HG03060 (cell line): ENCODE measurements around the gene C10orf53.

ENCODE experiments used
- ATAC-seq: cut with Tn5 transposase; IDR thresholded peaks from one replicate; pipeline ENCODE4 v1.9.1; 2021; ENCODE audit warnings: low read depth, moderate number of reproducible peaks; ENCODE audit not compliant: unreplicated experiment

The C10orf53 gene

GRCh38 chr10:49679480-49679893 lies at the start of gene C10orf53:
C10orf53 (plus strand) TSS chr10:49679651; CDS start chr10:49679698, 47 bp downstream.
- ATAC-seq, result no peak

- no peak for ATAC-seq
Measured at GRCh38 chr10:49631975-49632374, 47.5 kb upstream of the C10orf53 start.

- ATAC-seq, result no peak
Measured at GRCh38 chr10:49632406-49633317, 46.8 kb upstream of the C10orf53 start.

GRCh38 chr10:49633327-49634068 lies 46.0 kb upstream of the C10orf53 start:
- no peak for ATAC-seq

GRCh38 chr10:49634069-49634660 lies 45.3 kb upstream of the C10orf53 start:
- ATAC-seq, result no peak

GRCh38 chr10:49642311-49642710 lies 37.1 kb upstream of the C10orf53 start:
- ATAC-seq, result no peak

GRCh38 chr10:49643241-49644034 lies 36.0 kb upstream of the C10orf53 start:
- no peak for ATAC-seq

GRCh38 chr10:49644035-49644646 lies 35.3 kb upstream of the C10orf53 start:
- ATAC-seq, result no peak

- no peak for ATAC-seq
Measured at GRCh38 chr10:49645417-49645816, 34.0 kb upstream of the C10orf53 start.

- ATAC-seq, result no peak
Measured at GRCh38 chr10:49645871-49646870, 33.3 kb upstream of the C10orf53 start.

- no peak for ATAC-seq
Measured at GRCh38 chr10:49647554-49647953, 31.9 kb upstream of the C10orf53 start.

GRCh38 chr10:49647985-49648795 lies 31.3 kb upstream of the C10orf53 start:
- no peak for ATAC-seq

- no peak for ATAC-seq
Measured at GRCh38 chr10:49649294-49649693, 30.2 kb upstream of the C10orf53 start.

GRCh38 chr10:49649936-49650723 lies 29.3 kb upstream of the C10orf53 start:
- ATAC-seq, result no peak

- ATAC-seq, result no peak
Measured at GRCh38 chr10:49650724-49651034, 28.8 kb upstream of the C10orf53 start.

- no peak for ATAC-seq
Measured at GRCh38 chr10:49651039-49651835, 28.2 kb upstream of the C10orf53 start.

- ATAC-seq, result no peak
Measured at GRCh38 chr10:49651917-49652316, 27.5 kb upstream of the C10orf53 start.
